Colonic mucosa (tissue), 4 donors: ENCODE results near the gene TRIM42. TPM values are rescaled to one million over a fixed set of nuclear protein-coding genes. Genes with fewer than 3 reads are reported as not detected.

Source experiments
- DNase-seq: peaks from one replicate; pipeline ENCODE4 v3.0.0-alpha.2; 2020
- H3K27ac ChIP-seq: fragments of 200-600 bp; one replicate; pipeline ENCODE4 v1.8.0; 2021
- H3K27me3 ChIP-seq: fragments of 200-600 bp; one replicate; pipeline ENCODE4 v1.8.0; 2021
- H3K36me3 ChIP-seq: fragments of 200-600 bp; one replicate; pipeline ENCODE4 v1.8.0; 2021
- H3K4me1 ChIP-seq: fragments of 200-600 bp; one replicate; pipeline ENCODE4 v1.8.0; 2021; ENCODE audit warnings: mild to moderate bottlenecking
- H3K4me3 ChIP-seq: fragments of 200-600 bp; one replicate; pipeline ENCODE4 v1.8.0; 2021
- H3K9ac ChIP-seq, 2 donors: one replicate each; pipeline ENCODE4 v1.7.0; 2013; ENCODE audit warnings: control low read depth in 2 of 2, low read depth in 2 of 2, low read length in 2 of 2
- H3K9me3 ChIP-seq: fragments of 200-600 bp; one replicate; pipeline ENCODE4 v1.8.0; 2021
- CTCF ChIP-seq: fragments of 200-600 bp; IDR thresholded peaks from one replicate; pipeline ENCODE4 v1.8.0; 2022; ENCODE audit warnings: antibody characterized with exemption, mild to moderate bottlenecking
- intact Hi-C: fragments of 100-400 bp; cut with DNase I; formaldehyde crosslinking; loops from one replicate; pipeline ENCODE4 v1.14.1; 2022
- total RNA-seq, 2 donors: library from RNA; stranded (reverse); fragmentation: NEBNext Ultra II Directional in 1 of 2; extraction: Animal tissue kit (Norgen Biotek cat#: 25700) in 1 of 2; gene quantifications; one replicate each; pipeline ENCODE4 v1.2.1, GENCODE V29; 2021
- donor health status: healthy.
- donor health status: DM: no; HTN: no; CAD: no.
- donor health status: DM: no; HTN: no; CAD: no.

The TRIM42 gene
- total RNA-seq, 2 donors from 2014 or later = not detected

DNA sequence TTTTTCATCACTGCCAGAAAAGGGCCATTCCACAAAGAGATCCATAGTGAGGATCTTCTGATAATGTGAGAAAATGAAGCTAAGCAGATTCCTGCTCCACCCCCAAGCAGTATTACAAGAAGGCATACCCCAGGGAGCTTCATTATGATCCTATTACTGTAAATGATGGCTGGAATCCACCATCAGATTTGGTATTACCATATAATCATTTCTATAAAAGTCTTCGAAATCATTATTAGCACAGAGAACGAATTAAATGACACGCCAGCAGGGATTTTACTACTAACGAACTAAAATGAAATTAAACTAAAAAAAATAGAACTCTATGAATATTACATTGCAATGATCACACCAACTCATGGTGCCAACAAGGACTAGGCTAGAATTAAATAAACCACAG, 24.4 kb downstream of the TRIM42 start:
- no peak for TF ChIP-seq CTCF
- Histone ChIP-seq H3K36me3 (no peaks in the 10 kb centered on the region), H3K4me1 (no peaks in the 10 kb centered on the region), H3K27me3 (no peaks in the 10 kb centered on the region), H3K9ac (no peak overlapping the region), H3K4me3 (no peak overlapping the region), H3K9me3 (no peaks in the 10 kb centered on the region), H3K27ac (no peak overlapping the region)
- DNase-seq = no peak
- intact Hi-C loops = no loop called here

DNA sequence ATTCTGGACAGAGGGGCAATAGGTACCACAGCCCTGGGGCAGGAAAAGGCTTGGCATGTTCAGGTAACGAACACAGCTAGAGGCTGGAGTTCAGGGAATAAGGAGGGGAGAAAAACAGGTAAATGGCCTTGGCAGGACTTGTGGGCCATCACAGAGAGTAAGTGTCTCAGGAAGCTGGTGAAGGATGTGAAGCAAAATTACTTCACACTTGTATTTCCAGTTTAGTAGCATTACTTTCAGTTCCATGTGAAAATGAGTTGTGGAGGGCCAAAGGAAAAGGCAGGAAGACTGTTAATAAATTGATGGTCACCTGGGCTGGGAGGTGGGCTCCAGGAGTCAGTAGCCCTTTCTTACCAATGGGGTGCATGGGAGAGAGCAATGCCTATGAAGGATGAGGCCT, 25.6 kb downstream of the TRIM42 start:
- no peak overlapping the region for H3K9ac ChIP-seq
- TF ChIP-seq CTCF = no peak
- no peaks in the 10 kb centered on the region for H3K36me3 ChIP-seq
- H3K9me3 ChIP-seq = no peaks in the 10 kb centered on the region
- no peak overlapping the region for H3K27ac ChIP-seq
- no peaks in the 10 kb centered on the region for H3K27me3 ChIP-seq
- intact Hi-C loops = no loop called here
- no peaks in the 10 kb centered on the region for H3K4me1 ChIP-seq
- H3K4me3 ChIP-seq = no peak overlapping the region
- no peak for DNase-seq

GRCh38 chr3:140704733-140705132, 26.9 kb downstream of the TRIM42 start:
- no peak for DNase-seq
- no peak overlapping the region for H3K4me3 ChIP-seq
- no peaks in the 10 kb centered on the region for H3K27me3 ChIP-seq
- no peaks in the 10 kb centered on the region for H3K9me3 ChIP-seq
- TF ChIP-seq CTCF = no peak
- H3K36me3 ChIP-seq = no peaks in the 10 kb centered on the region
- intact Hi-C loops = no loop called here
- H3K4me1 ChIP-seq = no peaks in the 10 kb centered on the region
- no peak overlapping the region for H3K27ac ChIP-seq
- no peak overlapping the region for H3K9ac ChIP-seq

- Histone ChIP-seq H3K27me3 (no peaks in the 10 kb centered on the region), H3K9ac (no peak overlapping the region), H3K9me3 (no peaks in the 10 kb centered on the region), H3K4me3 (no peak overlapping the region), H3K4me1 (no peaks in the 10 kb centered on the region), H3K27ac (no peak overlapping the region), H3K36me3 (no peaks in the 10 kb centered on the region)
- TF ChIP-seq CTCF = no peak
- no peak for DNase-seq
- intact Hi-C loops = no loop called here
These were observed 28.1 kb downstream of the TRIM42 start for GRCh38 chr3:140705954-140706353.

- Histone ChIP-seq H3K9ac (no peak overlapping the region), H3K36me3 (no peaks in the 10 kb centered on the region), H3K27me3 (no peaks in the 10 kb centered on the region), H3K9me3 (no peaks in the 10 kb centered on the region), H3K4me3 (no peak overlapping the region), H3K27ac (no peak overlapping the region), H3K4me1 (no peaks in the 10 kb centered on the region)
- DNase-seq = no peak
- no peak for TF ChIP-seq CTCF
- intact Hi-C loops = no loop called here
These were observed 28.5 kb downstream of the TRIM42 start for GRCh38 chr3:140706360-140706759.

DNA sequence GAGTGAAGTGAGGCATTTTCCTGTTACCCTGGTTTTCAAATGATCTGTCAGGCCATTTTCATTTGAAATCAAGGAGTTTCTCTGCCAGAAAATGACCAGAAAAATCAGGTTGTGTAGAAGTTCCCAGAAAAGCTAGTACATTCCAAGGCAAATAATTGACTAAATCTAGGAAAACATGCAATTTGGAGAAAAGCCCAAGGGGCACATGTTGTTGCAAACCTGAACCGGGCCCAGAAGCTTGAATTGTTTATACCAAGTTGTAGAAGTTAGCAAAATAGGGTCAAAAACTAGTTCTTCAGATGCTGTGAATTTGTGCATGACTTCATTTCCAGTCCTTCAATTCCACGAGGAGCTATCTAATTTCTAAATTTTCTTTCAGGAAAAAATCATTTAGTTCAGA, 31.0 kb downstream of the TRIM42 start:
- no peak for DNase-seq
- Histone ChIP-seq H3K9me3 (no peaks in the 10 kb centered on the region), H3K4me3 (no peak overlapping the region), H3K27me3 (no peaks in the 10 kb centered on the region), H3K36me3 (no peaks in the 10 kb centered on the region), H3K9ac (no peak overlapping the region), H3K27ac (no peak overlapping the region), H3K4me1 (no peaks in the 10 kb centered on the region)
- no peak for TF ChIP-seq CTCF
- intact Hi-C loops = no loop called here
